Immature natural killer cell (primary cell): ENCODE measurements around the gene ANKRD34C. TPM values are rescaled to one million over a fixed set of nuclear protein-coding genes. Genes with fewer than 3 reads are reported as not detected.

Experiments used
- DNase-seq, 3 donors: peaks; one replicate each; pipeline ENCODE4 v3.0.0; 2022; ENCODE audit warnings: mixed read lengths in 1 of 3
- H3K27ac Mint-ChIP-seq, 6 donors: one replicate each; pipeline ENCODE4 v1.8.0; 2020; ENCODE audit warnings: mixed read lengths in 6 of 6, mild to moderate bottlenecking in 5 of 6, inconsistent platforms in 4 of 6, moderate library complexity in 3 of 6
- H3K27me3 Mint-ChIP-seq, 3 donors: one replicate each; pipeline ENCODE4 v1.8.0; 2020 to 2021; ENCODE audit warnings: low read depth in 3 of 3, mild to moderate bottlenecking in 3 of 3, mixed read lengths in 3 of 3, moderate library complexity in 3 of 3, inconsistent platforms in 1 of 3
- H3K36me3 Mint-ChIP-seq, 3 donors: one replicate each; pipeline ENCODE4 v1.8.0; 2020; ENCODE audit warnings: mixed read lengths in 3 of 3, inconsistent platforms in 2 of 3, mild to moderate bottlenecking in 2 of 3
- H3K4me1 Mint-ChIP-seq, 2 donors: one replicate each; pipeline ENCODE4 v1.8.0; 2020; ENCODE audit warnings: inconsistent platforms in 2 of 2, mild to moderate bottlenecking in 2 of 2, mixed read lengths in 2 of 2, moderate library complexity in 1 of 2
- H3K4me3 Mint-ChIP-seq, 5 donors: one replicate each; pipeline ENCODE4 v1.8.0; 2020; ENCODE audit warnings: mild to moderate bottlenecking in 5 of 5, mixed read lengths in 5 of 5, inconsistent platforms in 3 of 5, moderate library complexity in 3 of 5
- H3K9me3 Mint-ChIP-seq, 6 donors: one replicate each; pipeline ENCODE4 v1.8.0; 2020; ENCODE audit warnings: mild to moderate bottlenecking in 6 of 6, mixed read lengths in 6 of 6, inconsistent platforms in 4 of 6, moderate library complexity in 3 of 6
- polyA plus RNA-seq, 3 donors: library from polyadenylated mRNA; unstranded; fragments of 300-500 nt; fragmentation: Illumina TruSeq; gene quantifications; one replicate each; pipeline ENCODE4 v1.2.3, GENCODE V29; 2021

Gene ANKRD34C
- polyA plus RNA-seq, 3 donors from 2014 or later, result not detected

- H3K27me3 Mint-ChIP-seq, result peaks cover 3 to 8% (median 8%) of the 10 kb centered on the region in 3 donors
- DNase-seq, result no peak
- no peaks in the 10 kb centered on the region for H3K4me1 Mint-ChIP-seq
- no peaks in the 10 kb centered on the region for H3K36me3 Mint-ChIP-seq
- H3K9me3 Mint-ChIP-seq, result no peaks in the 10 kb centered on the region
- no peak overlapping the region for H3K27ac Mint-ChIP-seq
- H3K4me3 Mint-ChIP-seq, result no peak overlapping the region
These were observed 11.6 kb downstream of the ANKRD34C start for GRCh38 chr15:79294075-79294474.

- H3K27me3 Mint-ChIP-seq, result peaks cover 1 to 6% (median 5%) of the 10 kb centered on the region in 3 donors
- no peak for DNase-seq
- H3K4me3 Mint-ChIP-seq, result no peak overlapping the region
- no peaks in the 10 kb centered on the region for H3K9me3 Mint-ChIP-seq
- no peaks in the 10 kb centered on the region for H3K36me3 Mint-ChIP-seq
- no peaks in the 10 kb centered on the region for H3K4me1 Mint-ChIP-seq
- no peak overlapping the region for H3K27ac Mint-ChIP-seq
These were observed 14.1 kb downstream of the ANKRD34C start for GRCh38 chr15:79296583-79296982.

- Mint-ChIP-seq H3K27ac (no peak overlapping the region), H3K4me3 (no peak overlapping the region), H3K36me3 (no peaks in the 10 kb centered on the region), H3K9me3 (peaks cover 0 to 3% (median 0%) of the 10 kb centered on the region in 6 donors), H3K4me1 (no peaks in the 10 kb centered on the region), H3K27me3 (peaks cover 1 to 14% (median 3%) of the 10 kb centered on the region in 3 donors)
- no peak for DNase-seq
These were observed 16.8 kb downstream of the ANKRD34C start for GRCh38 chr15:79299126-79299840.

DNA sequence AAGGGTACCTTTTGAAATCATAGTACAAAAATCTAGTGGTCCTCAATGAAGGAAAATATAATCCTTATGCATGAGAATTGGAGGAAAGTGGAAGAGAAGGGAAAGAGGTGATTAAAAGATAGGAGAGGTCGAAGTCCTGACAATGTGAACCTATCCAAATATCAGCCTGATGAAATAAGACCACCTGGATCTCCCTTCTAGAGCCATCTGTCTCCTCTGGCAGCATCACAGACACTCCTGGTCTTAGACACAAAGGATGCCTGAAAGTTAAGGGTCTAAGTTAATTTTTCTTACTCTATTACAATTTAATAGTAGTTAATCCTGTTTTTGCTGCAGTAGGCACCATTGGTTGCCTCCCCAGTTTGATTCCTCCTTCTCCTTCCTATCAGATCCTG is 17.3 kb downstream of the ANKRD34C start:
- peaks cover 0 to 3% (median 0%) of the 10 kb centered on the region in 6 donors for H3K9me3 Mint-ChIP-seq
- DNase-seq, result no peak
- H3K4me3 Mint-ChIP-seq, result no peak overlapping the region
- H3K36me3 Mint-ChIP-seq, result no peaks in the 10 kb centered on the region
- no peak overlapping the region for H3K27ac Mint-ChIP-seq
- no peaks in the 10 kb centered on the region for H3K4me1 Mint-ChIP-seq
- H3K27me3 Mint-ChIP-seq, result peaks cover 1 to 14% (median 3%) of the 10 kb centered on the region in 3 donors

- peaks cover 6 to 8% (median 8%) of the 10 kb centered on the region in 3 donors for H3K27me3 Mint-ChIP-seq
- no peak overlapping the region for H3K27ac Mint-ChIP-seq
- H3K4me1 Mint-ChIP-seq, result peaks cover 12 to 18% of the 10 kb centered on the region in 2 donors
- H3K4me3 Mint-ChIP-seq, result no peak overlapping the region
- DNase-seq, result no peak
- no peaks in the 10 kb centered on the region for H3K36me3 Mint-ChIP-seq
- peaks cover 0 to under 1% (median 0%) of the 10 kb centered on the region in 6 donors for H3K9me3 Mint-ChIP-seq
These were observed 24.7 kb downstream of the ANKRD34C start for GRCh38 chr15:79307251-79307650.

- DNase-seq, result no peak
- H3K36me3 Mint-ChIP-seq, result peaks cover under 1 to 9% (median 4%) of the 10 kb centered on the region in 3 donors
- no peaks in the 10 kb centered on the region for H3K9me3 Mint-ChIP-seq
- H3K27ac Mint-ChIP-seq, result no peak overlapping the region
- peaks cover 24 to 34% of the 10 kb centered on the region in 2 donors for H3K4me1 Mint-ChIP-seq
- H3K4me3 Mint-ChIP-seq, result no peak overlapping the region
- peaks cover 6 to 8% (median 6%) of the 10 kb centered on the region in 3 donors for H3K27me3 Mint-ChIP-seq
These were observed 26.4 kb downstream of the ANKRD34C start for GRCh38 chr15:79308874-79309273.

DNA sequence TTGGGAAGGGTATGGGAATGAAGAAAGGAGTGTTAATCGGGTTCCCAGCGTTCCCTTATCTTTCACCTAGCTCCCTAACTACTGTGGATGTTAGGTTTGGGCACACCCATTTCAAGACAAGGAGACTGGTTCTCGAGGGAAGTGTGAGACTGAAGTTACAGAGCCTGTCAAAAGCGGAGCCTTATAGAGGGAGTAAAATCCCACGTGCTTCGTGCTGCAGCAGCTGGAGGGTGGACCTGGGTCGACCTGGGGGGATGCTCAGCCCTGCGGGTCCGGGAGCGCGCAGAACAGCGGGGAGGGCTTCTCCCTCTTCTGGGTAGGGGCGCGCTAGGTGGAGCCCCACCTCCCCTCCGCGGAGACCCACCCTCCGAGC is 28.1 kb downstream of the ANKRD34C start:
- Mint-ChIP-seq H3K27me3 (peaks cover 5 to 7% (median 6%) of the 10 kb centered on the region in 3 donors), H3K4me3 (peak overlapping the region; percentile 82 to 86 (median 85))
- DNase-seq, result no peak

GRCh38 chr15:79310985-79311900 is 28.7 kb downstream of the ANKRD34C start, which contains the start of gene TMED3:
TMED3 (plus strand) TSS chr15:79311112; CDS start chr15:79311250, 138 bp downstream.
- Mint-ChIP-seq H3K4me3 (peak within 1 kb of the TSS; percentile 83 to 89 (median 85)), H3K9me3 (no peaks in the 10 kb centered on the region), H3K4me1 (peaks cover 30 to 53% of the 10 kb centered on the region in 2 donors), H3K36me3 (peaks cover 14 to 26% (median 20%) of the 10 kb centered on the region in 3 donors), H3K27me3 (peaks cover 3 to 7% (median 4%) of the 10 kb centered on the region in 3 donors), H3K27ac (peak within 1 kb of the TSS in 4 of 6 donors; percentile 19 to 68 (median 44))
- DNase-seq, result peak; percentile 70 to 83 (median 82)

More for the DNA sequence above, 28.1 kb downstream of the ANKRD34C start:
- peaks cover 12 to 20% (median 20%) of the 10 kb centered on the region in 3 donors for H3K36me3 Mint-ChIP-seq
- peak overlapping the region in 4 of 6 donors; percentile 19 to 57 (median 34) for H3K27ac Mint-ChIP-seq
- no peaks in the 10 kb centered on the region for H3K9me3 Mint-ChIP-seq
- H3K4me1 Mint-ChIP-seq, result peaks cover 30 to 48% of the 10 kb centered on the region in 2 donors

GRCh38 chr15:79311901-79312553 is 29.5 kb downstream of the ANKRD34C start:
- peaks cover 36 to 58% of the 10 kb centered on the region in 2 donors for H3K4me1 Mint-ChIP-seq
- H3K27ac Mint-ChIP-seq, result peak overlapping the region in 3 of 6 donors; percentile 6 to 68 (median 47)
- no peaks in the 10 kb centered on the region for H3K9me3 Mint-ChIP-seq
- peaks cover 3 to 7% (median 4%) of the 10 kb centered on the region in 3 donors for H3K27me3 Mint-ChIP-seq
- no peak for DNase-seq
- peak overlapping the region; percentile 81 to 89 (median 83) for H3K4me3 Mint-ChIP-seq
- peaks cover 18 to 34% (median 24%) of the 10 kb centered on the region in 3 donors for H3K36me3 Mint-ChIP-seq

- Mint-ChIP-seq H3K27ac (no peak overlapping the region), H3K27me3 (peaks cover 2 to 3% (median 2%) of the 10 kb centered on the region in 3 donors), H3K9me3 (no peaks in the 10 kb centered on the region), H3K4me3 (peak overlapping the region in 1 of 5 donors; percentile 41), H3K4me1 (peaks cover 49 to 80% of the 10 kb centered on the region in 2 donors), H3K36me3 (peaks cover 31 to 56% (median 35%) of the 10 kb centered on the region in 3 donors)
- DNase-seq, result no peak
These were observed 31.7 kb downstream of the ANKRD34C start for GRCh38 chr15:79314186-79314585.

- Mint-ChIP-seq H3K9me3 (no peaks in the 10 kb centered on the region), H3K27ac (no peak overlapping the region), H3K4me3 (no peak overlapping the region), H3K27me3 (peaks cover 2 to 3% (median 2%) of the 10 kb centered on the region in 3 donors), H3K4me1 (peaks cover 54 to 86% of the 10 kb centered on the region in 2 donors), H3K36me3 (peaks cover 35 to 61% (median 36%) of the 10 kb centered on the region in 3 donors)
- DNase-seq, result no peak
These were observed 32.3 kb downstream of the ANKRD34C start for GRCh38 chr15:79314811-79315210.

GRCh38 chr15:79315623-79316328 is 33.3 kb downstream of the ANKRD34C start:
- Mint-ChIP-seq H3K27me3 (peaks cover 0 to 2% (median 0%) of the 10 kb centered on the region in 3 donors), H3K9me3 (no peaks in the 10 kb centered on the region), H3K4me1 (peaks cover 49 to 87% of the 10 kb centered on the region in 2 donors), H3K4me3 (no peak overlapping the region), H3K27ac (no peak overlapping the region), H3K36me3 (peaks cover 35 to 62% (median 36%) of the 10 kb centered on the region in 3 donors)
- no peak for DNase-seq
